Neural cell (in vitro differentiated cells): ENCODE measurements around the gene ITPR2.

ENCODE experiments used
- CTCF ChIP-seq: fragments of 450-650 bp; IDR thresholded peaks from 2 replicates; pipeline ENCODE4 v1.5.1; 2014; ENCODE audit warnings: antibody characterized with exemption, mild to moderate bottlenecking, moderate library complexity; ENCODE audit not compliant: poor library complexity, severe bottlenecking
- EP300 ChIP-seq: fragments of 450-650 bp; conservative IDR thresholded peaks from 2 replicates; pipeline ENCODE4 v1.6.1; 2014; ENCODE audit warnings: antibody characterized with exemption, mild to moderate bottlenecking, moderate library complexity; ENCODE audit not compliant: poor library complexity, severe bottlenecking
- POLR2AphosphoS5 ChIP-seq: IDR thresholded peaks from 2 replicates; pipeline ENCODE4 v1.6.1; 2012

- no peak for TF ChIP-seq CTCF
- TF ChIP-seq EP300, result no peak
- no peak for TF ChIP-seq POLR2AphosphoS5
Measured at GRCh38 chr12:26609986-26610385, 223.0 kb downstream of the ITPR2 start.
